GM23338 (cell line): ENCODE data around the gene AGBL4. TPM values are rescaled to one million over a fixed set of nuclear protein-coding genes. Genes with fewer than 3 reads are reported as not detected.

Experiments used
- ATAC-seq: fragments of 200-7000 bp; cut with Tn5 transposase; 3 replicates; pipeline ENCODE4 v1.9.1; 2020
- DNase-seq: peaks from one replicate; pipeline ENCODE4 v3.0.0-alpha.2; 2015; ENCODE audit warnings: low spot score
- H2AFZ ChIP-seq: fragments of 200-600 bp; sonication (generic); 2 replicates; pipeline ENCODE4 v1.8.0; 2016; ENCODE audit warnings: antibody characterized with exemption, mild to moderate bottlenecking, moderate library complexity
- H3F3A ChIP-seq: fragments of 200-600 bp; sonication (generic); replicated peaks from 2 replicates; pipeline ENCODE4 v1.8.0; 2017; ENCODE audit warnings: antibody characterized with exemption, mixed run types, low read depth
- H3K27ac ChIP-seq: fragments of 200-600 bp; sonication (generic); 2 replicates; pipeline ENCODE4 v1.6.1; 2016; ENCODE audit warnings: low read depth
- H3K27me3 ChIP-seq: fragments of 200-600 bp; sonication (generic); 2 replicates; pipeline ENCODE4 v1.8.0; 2016; ENCODE audit warnings: mild to moderate bottlenecking, mixed run types, moderate library complexity; ENCODE audit not compliant: insufficient read depth
- H3K36me3 ChIP-seq: fragments of 200-600 bp; sonication (generic); 2 replicates; pipeline ENCODE4 v1.8.0; 2016; ENCODE audit warnings: mild to moderate bottlenecking; ENCODE audit not compliant: insufficient read depth
- H3K4me1 ChIP-seq: fragments of 200-600 bp; sonication (generic); 2 replicates; pipeline ENCODE4 v1.8.0; 2016; ENCODE audit warnings: mild to moderate bottlenecking, moderate library complexity; ENCODE audit not compliant: insufficient read depth
- H3K4me2 ChIP-seq: fragments of 200-600 bp; sonication (generic); 2 replicates; pipeline ENCODE4 v1.7.1; 2017; ENCODE audit warnings: mixed run types
- H3K4me3 ChIP-seq: fragments of 200-600 bp; sonication (generic); 2 replicates; pipeline ENCODE4 v1.6.1; 2016; ENCODE audit warnings: mixed run types
- H3K79me2 ChIP-seq: fragments of 200-600 bp; sonication (generic); replicated peaks from 2 replicates; pipeline ENCODE4 v1.8.0; 2017; ENCODE audit warnings: mild to moderate bottlenecking; ENCODE audit not compliant: insufficient read depth
- H3K9me2 ChIP-seq: fragments of 200-600 bp; sonication (generic); 2 replicates; pipeline ENCODE4 v1.8.0; 2017; ENCODE audit not compliant: insufficient read depth
- H4K20me1 ChIP-seq: fragments of 200-600 bp; sonication (generic); replicated peaks from 2 replicates; pipeline ENCODE4 v1.8.0; 2017; ENCODE audit warnings: mild to moderate bottlenecking; ENCODE audit not compliant: insufficient read depth
- H3K27ac Mint-ChIP-seq: 2 replicates; pipeline ENCODE4 v1.8.0; 2020; ENCODE audit warnings: inconsistent platforms, mild to moderate bottlenecking, moderate library complexity, mixed read lengths
- H3K27me3 Mint-ChIP-seq: 3 replicates; pipeline ENCODE4 v1.8.0; 2022; ENCODE audit warnings: low read depth, mild to moderate bottlenecking, moderate library complexity, mixed read lengths, inconsistent platforms; ENCODE audit not compliant: insufficient read depth, poor library complexity
- H3K36me3 Mint-ChIP-seq: 3 replicates; pipeline ENCODE4 v1.8.0; 2021; ENCODE audit warnings: low read depth, mild to moderate bottlenecking, inconsistent platforms, moderate library complexity, mixed read lengths
- H3K4me1 Mint-ChIP-seq: 3 replicates; pipeline ENCODE4 v1.8.0; 2020; ENCODE audit warnings: mild to moderate bottlenecking, inconsistent platforms, mixed read lengths
- H3K4me3 Mint-ChIP-seq: 3 replicates; pipeline ENCODE4 v1.8.0; 2021; ENCODE audit warnings: moderate library complexity, mild to moderate bottlenecking, inconsistent platforms, mixed read lengths
- H3K9me3 Mint-ChIP-seq: 3 replicates; pipeline ENCODE4 v1.8.0; 2020; ENCODE audit warnings: moderate library complexity, mild to moderate bottlenecking, inconsistent platforms, mixed read lengths
- CREB1 ChIP-seq: fragments of 250-450 bp; sonication (Bioruptor Pico); IDR thresholded peaks from 2 replicates; pipeline ENCODE4 v1.5.0; 2020; ENCODE audit warnings: low read depth, mild to moderate bottlenecking, moderate library complexity
- CTCF ChIP-seq, 2 experiments: fragments of 200-600 bp in 1 of 2; sonication (generic) in 1 of 2; conservative IDR thresholded peaks; 2 replicates each; pipeline versions ENCODE4 v1.5.1 to v1.6.1; 2016 to 2017; ENCODE audit warnings: antibody characterized with exemption in 2 of 2, low read depth in 2 of 2, mild to moderate bottlenecking in 2 of 2, moderate library complexity in 1 of 2
- EZH2 ChIP-seq: fragments of 200-600 bp; sonication (generic); IDR thresholded peaks from one replicate; pipeline ENCODE4 v1.8.0; 2017; ENCODE audit warnings: antibody characterized with exemption, mild to moderate bottlenecking, low read depth; ENCODE audit not compliant: unreplicated experiment
- EZH2phosphoT487 ChIP-seq: fragments of 200-600 bp; sonication (generic); IDR thresholded peaks from one replicate; pipeline ENCODE4 v1.8.1; 2018; ENCODE audit warnings: antibody characterized with exemption; ENCODE audit not compliant: unreplicated experiment
- JUNB ChIP-seq: IDR thresholded peaks from one replicate; pipeline ENCODE4 v1.6.1; 2016; ENCODE audit warnings: antibody characterized with exemption; ENCODE audit not compliant: unreplicated experiment
- NANOG ChIP-seq: IDR thresholded peaks from 2 replicates; pipeline ENCODE4 v1.6.1; 2016; ENCODE audit warnings: antibody characterized with exemption, borderline replicate concordance
- POLR2AphosphoS5 ChIP-seq: IDR thresholded peaks from 2 replicates; pipeline ENCODE4 v1.6.1; 2016; ENCODE audit warnings: antibody characterized with exemption, low read depth
- STAT1 ChIP-seq: IDR thresholded peaks from one replicate; pipeline ENCODE4 v1.6.1; 2016; ENCODE audit warnings: antibody characterized with exemption; ENCODE audit not compliant: unreplicated experiment
- ZNF114 ChIP-seq: fragments of 250-450 bp; sonication (Bioruptor Pico); IDR thresholded peaks from 2 replicates; pipeline ENCODE4 v1.5.0; 2020; ENCODE audit warnings: mild to moderate bottlenecking, moderate library complexity
- ZNF331 ChIP-seq: fragments of 250-450 bp; sonication (Bioruptor Pico); IDR thresholded peaks from 2 replicates; pipeline ENCODE4 v1.5.0; 2020; ENCODE audit warnings: low read depth, mild to moderate bottlenecking, moderate library complexity
- ZNF462 ChIP-seq: fragments of 250-450 bp; sonication (Bioruptor Pico); IDR thresholded peaks from 2 replicates; pipeline ENCODE4 v1.5.0; 2020; ENCODE audit warnings: mild to moderate bottlenecking, moderate library complexity
- polyA plus RNA-seq: library from polyadenylated mRNA; unstranded; fragments of >200 nt; fragmentation: Nextera tagmentation; extraction: Ambion mirVana; gene quantifications from 2 replicates; pipeline ENCODE4 v1.2.1, GENCODE V29; 2016
- total RNA-seq: library from RNA; depleted of rRNA; stranded (reverse); fragments of >200 nt; shearing (Covaris generic); gene quantifications from 2 replicates; pipeline ENCODE4 v1.2.3, GENCODE V29; 2014
- TF ChIP-seq, protein P1 (sequence below): IDR thresholded peaks from 2 replicates; pipeline ENCODE4 v1.6.1; 2016; ENCODE audit warnings: antibody characterized with exemption
- TF ChIP-seq, protein P2 (sequence below): IDR thresholded peaks from one replicate; pipeline ENCODE4 v1.6.1; 2018; ENCODE audit warnings: antibody characterized with exemption; ENCODE audit not compliant: unreplicated experiment

The AGBL4 gene
- total and polyA plus RNA-seq, 2 experiments from 2014 or later, result 0.91 to 1.5 TPM

DNA sequence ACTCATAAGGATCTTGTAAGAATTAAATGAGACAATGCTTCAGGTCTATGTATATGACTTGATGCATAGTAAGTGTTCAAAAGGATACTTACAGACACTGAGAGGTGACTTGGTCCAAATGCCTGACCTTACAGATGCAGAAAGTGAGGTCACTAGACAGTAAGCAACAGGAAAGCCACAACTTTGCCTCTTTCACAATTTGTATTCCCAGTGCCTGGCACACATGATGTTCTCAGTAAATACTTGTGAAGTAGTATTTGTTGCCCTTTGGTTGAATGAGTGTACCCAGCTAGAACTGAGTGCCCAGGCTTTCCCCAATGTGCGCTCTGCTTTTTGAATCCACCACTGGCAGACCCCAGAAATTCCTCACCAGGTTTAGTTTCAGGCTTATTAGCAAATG, 1352.2 kb downstream of the AGBL4 start:
- Histone ChIP-seq H3K36me3 (no peaks in the 10 kb centered on the region), H4K20me1 (no peaks in the 10 kb centered on the region), H3F3A (no peaks in the 10 kb centered on the region), H3K4me2 (no peak overlapping the region), H3K27ac (no peak overlapping the region), H3K79me2 (no peaks in the 10 kb centered on the region), H3K4me3 (no peak overlapping the region), H3K4me1 (peaks cover 19% of the 10 kb centered on the region), H2AFZ (no peak overlapping the region), H3K27me3 (no peaks in the 10 kb centered on the region), H3K9me2 (peaks cover 25% of the 10 kb centered on the region)
- ATAC-seq (no peak), DNase-seq (no peak)
- H3K27me3 Mint-ChIP-seq, result peaks cover 2% of the 10 kb centered on the region
- peaks cover 25% of the 10 kb centered on the region for H3K4me1 Mint-ChIP-seq
- H3K9me3 Mint-ChIP-seq, result peaks cover 3% of the 10 kb centered on the region; the same call in 1 of the 3 replicates
- H3K4me3 Mint-ChIP-seq, result no peak overlapping the region
- no peak overlapping the region for H3K27ac Mint-ChIP-seq
- no peak for TF ChIP-seq JUNB
- TF ChIP-seq POLR2AphosphoS5, result no peak
- no peak for TF ChIP-seq ZNF462
- TF ChIP-seq STAT1, result no peak
- TF ChIP-seq, protein P1, sequence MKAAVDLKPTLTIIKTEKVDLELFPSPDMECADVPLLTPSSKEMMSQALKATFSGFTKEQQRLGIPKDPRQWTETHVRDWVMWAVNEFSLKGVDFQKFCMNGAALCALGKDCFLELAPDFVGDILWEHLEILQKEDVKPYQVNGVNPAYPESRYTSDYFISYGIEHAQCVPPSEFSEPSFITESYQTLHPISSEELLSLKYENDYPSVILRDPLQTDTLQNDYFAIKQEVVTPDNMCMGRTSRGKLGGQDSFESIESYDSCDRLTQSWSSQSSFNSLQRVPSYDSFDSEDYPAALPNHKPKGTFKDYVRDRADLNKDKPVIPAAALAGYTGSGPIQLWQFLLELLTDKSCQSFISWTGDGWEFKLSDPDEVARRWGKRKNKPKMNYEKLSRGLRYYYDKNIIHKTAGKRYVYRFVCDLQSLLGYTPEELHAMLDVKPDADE, result no peak
- no peak for TF ChIP-seq ZNF331
- TF ChIP-seq ZNF114 (CRISPR knock-in tag), result no peak
- TF ChIP-seq CTCF (conservative IDR thresholded peaks at IDR 0.05; ENCODE audit: low read depth in 2 of 2), result no peak
- TF ChIP-seq CREB1 (CRISPR knock-in tag), result no peak
- no peak for TF ChIP-seq NANOG
- no peak for TF ChIP-seq EZH2
- no peak for TF ChIP-seq EZH2phosphoT487
- TF ChIP-seq, protein P2, sequence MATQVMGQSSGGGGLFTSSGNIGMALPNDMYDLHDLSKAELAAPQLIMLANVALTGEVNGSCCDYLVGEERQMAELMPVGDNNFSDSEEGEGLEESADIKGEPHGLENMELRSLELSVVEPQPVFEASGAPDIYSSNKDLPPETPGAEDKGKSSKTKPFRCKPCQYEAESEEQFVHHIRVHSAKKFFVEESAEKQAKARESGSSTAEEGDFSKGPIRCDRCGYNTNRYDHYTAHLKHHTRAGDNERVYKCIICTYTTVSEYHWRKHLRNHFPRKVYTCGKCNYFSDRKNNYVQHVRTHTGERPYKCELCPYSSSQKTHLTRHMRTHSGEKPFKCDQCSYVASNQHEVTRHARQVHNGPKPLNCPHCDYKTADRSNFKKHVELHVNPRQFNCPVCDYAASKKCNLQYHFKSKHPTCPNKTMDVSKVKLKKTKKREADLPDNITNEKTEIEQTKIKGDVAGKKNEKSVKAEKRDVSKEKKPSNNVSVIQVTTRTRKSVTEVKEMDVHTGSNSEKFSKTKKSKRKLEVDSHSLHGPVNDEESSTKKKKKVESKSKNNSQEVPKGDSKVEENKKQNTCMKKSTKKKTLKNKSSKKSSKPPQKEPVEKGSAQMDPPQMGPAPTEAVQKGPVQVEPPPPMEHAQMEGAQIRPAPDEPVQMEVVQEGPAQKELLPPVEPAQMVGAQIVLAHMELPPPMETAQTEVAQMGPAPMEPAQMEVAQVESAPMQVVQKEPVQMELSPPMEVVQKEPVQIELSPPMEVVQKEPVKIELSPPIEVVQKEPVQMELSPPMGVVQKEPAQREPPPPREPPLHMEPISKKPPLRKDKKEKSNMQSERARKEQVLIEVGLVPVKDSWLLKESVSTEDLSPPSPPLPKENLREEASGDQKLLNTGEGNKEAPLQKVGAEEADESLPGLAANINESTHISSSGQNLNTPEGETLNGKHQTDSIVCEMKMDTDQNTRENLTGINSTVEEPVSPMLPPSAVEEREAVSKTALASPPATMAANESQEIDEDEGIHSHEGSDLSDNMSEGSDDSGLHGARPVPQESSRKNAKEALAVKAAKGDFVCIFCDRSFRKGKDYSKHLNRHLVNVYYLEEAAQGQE, result no peak
- peaks cover 3% of the 10 kb centered on the region; the same call in 2 of the 3 replicates for H3K36me3 Mint-ChIP-seq
